ENCODE results near the gene CACNA2D4.

Gene CACNA2D4

GRCh38 chr12:1797991-1798640 is 120.3 kb downstream of the CACNA2D4 start:
- no peak for DNase-seq

- peak; percentile 54 for DNase-seq
These were observed 121.2 kb downstream of the CACNA2D4 start for GRCh38 chr12:1797011-1797901.

DNA sequence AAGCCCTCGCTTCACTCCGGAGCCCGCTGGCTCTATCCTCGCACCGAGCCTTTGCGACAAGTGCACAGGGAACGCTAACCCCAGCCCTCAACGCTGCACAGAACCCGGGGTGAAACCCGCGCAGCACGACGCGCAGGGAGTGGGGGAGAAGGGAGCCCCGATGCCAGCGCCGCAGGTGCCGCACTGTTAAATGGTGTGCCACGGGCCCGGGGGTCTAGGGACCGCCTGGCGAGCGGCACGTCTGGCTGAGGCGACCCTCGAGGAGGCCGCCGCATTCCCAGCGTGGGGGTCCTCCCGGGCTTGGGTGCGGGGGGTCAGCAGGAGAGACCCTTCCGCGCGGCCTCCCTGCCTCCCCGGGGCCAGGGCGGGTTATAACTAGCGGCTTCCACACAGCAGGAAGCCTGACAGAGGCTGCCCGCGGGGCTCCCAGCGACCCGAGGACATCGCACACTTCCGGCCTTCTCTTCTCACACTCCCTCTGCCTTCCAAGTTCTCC is 121.9 kb downstream of the CACNA2D4 start:
- DNase-seq = peak; percentile 46

DNA sequence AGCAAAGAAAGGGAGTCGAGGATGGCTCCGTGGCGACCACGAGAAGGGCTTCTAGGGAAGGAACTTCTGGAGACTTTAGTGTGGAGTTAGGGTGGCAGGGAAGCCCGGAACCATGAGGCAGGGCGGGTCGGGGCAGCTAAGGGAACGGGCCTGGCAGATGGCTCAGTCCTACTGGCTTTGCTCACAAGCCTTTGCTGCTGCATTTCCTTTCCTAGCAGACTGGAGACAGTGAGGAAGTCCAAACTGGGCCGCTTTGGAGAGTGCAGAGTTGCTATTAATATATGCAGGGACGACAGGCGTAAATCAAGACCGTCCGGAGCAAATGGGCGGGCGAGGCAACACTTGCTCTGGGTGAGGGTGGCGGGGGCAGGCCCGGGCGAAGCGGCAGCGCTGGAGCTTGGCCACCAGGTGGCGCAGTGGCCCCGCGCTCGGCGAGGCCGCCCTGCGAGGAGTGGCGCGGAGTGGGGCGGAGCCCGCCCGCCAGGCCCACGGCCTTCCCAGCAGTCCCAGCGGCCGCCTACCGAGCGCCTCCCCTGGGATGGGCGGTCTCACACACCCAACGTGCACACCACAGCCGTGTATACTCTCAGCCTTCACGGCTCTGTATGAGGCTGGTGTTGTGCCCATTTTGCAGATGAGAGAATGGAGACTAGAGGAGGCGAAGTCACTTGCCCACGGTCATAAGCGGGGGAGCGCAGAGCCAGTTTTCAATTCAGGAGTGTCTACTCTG is 122.5 kb downstream of the CACNA2D4 start:
- peak; percentile 94 for DNase-seq

DNA sequence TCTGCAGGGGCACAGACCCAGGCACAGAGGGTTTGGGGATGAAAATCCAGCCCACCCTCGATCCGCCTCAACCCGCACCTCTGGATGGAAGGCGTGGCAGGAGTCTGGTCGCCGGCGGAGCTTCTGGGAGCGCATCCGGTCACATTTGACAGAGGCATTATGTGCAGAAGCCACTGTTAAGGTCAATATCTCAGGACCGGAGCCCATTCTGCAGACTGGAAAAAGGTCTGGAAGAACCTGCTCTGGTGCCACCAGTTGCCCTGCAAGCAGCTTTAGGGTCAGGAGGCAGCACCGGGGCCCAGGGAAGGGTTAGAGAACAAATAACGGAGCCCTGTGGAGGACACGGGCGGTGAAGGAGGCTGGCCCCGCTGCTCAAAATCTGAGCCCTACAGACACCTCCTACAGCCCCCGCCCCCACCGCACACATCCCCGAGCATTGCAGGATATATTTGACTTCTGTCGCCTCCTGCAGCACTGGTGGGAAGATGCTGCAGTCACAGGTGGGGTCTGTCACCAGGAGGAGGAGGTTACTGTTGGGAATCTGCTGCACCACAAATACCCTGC is 123.1 kb downstream of the CACNA2D4 start:
- no peak for DNase-seq

GRCh38 chr12:1794440-1795090 is 123.9 kb downstream of the CACNA2D4 start:
- no peak for DNase-seq

DNA sequence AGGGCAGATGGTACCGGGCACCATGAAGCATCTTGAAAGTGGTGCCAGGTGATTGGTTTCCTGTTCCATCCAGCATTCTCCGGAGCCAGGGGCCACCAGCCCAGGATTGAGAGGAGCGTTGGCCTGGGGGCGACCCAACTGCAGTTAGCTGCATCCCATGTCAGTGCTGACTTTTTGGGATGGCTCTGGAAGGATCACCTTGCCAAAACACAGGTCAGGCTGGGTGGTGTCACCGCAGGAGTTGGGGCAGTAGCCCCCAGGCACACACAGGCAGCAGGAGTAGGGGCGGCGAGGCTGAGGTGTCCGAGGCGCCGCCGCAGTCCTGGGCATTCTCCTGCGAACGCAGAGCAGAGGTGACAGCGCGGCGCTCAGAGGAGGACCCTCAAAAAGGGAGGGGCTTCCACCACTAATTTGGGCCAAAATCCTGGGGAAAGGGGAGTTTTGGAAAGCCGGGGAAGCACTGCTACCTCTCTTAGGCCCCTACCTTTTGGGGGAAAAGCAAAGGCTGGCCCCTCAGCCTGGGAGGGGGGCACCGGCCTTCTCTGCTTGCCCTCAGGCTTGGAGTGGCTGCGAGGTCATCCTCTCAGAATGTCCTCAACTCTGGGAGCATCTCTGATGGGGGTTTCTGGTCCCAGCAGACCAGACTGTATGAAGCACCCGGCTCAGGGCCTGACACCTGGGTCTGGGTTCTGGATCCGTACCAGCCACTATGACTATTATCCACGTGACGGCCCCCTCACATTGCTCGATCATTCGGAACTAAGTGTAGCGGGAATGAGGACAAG is 124.8 kb downstream of the CACNA2D4 start:
- no peak for DNase-seq

- no peak for DNase-seq
These were observed 126.0 kb downstream of the CACNA2D4 start for GRCh38 chr12:1792406-1792805.

- peak; percentile 43 for DNase-seq
These were observed 127.2 kb downstream of the CACNA2D4 start for GRCh38 chr12:1791104-1791841.

DNA sequence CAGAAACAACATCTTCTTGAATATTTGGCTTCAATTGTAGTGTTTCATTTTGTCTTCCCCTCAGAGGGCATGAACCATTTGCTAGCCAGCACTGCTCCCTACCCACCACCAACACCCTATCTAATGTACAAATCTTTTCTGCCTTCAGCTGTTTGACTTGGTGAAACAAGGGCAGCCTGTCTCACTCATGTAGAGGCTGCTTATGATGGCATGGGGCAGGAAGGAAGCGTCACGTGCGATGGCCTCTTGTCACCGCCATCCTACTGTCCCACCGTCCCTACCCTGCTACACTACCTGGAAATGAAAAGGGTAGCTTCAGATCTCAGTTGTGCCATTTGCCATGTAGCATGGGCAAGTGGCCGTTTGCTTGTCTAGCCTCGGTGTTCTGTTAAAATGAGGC is 128.0 kb downstream of the CACNA2D4 start:
- DNase-seq = no peak

DNA sequence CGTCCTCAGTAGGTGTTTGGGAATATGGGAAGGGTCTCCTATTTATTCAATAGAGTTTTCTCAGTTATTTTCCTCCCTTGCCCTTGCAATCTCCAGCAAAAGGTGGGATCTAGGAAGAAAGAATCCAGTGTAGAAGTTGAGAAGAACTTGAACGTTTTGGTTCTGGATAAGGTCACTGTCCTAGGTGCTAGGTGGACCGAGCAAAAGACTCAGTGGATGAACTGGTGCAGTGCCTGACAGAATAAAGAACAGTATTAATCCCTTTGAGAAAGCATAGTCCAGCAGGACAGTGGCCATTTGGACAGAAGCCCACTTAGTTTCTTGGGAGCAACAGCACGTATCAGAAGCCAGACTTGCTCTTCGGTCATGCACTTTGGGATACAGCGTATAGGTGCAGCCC is 130.7 kb downstream of the CACNA2D4 start:
- DNase-seq = no peak

DNA sequence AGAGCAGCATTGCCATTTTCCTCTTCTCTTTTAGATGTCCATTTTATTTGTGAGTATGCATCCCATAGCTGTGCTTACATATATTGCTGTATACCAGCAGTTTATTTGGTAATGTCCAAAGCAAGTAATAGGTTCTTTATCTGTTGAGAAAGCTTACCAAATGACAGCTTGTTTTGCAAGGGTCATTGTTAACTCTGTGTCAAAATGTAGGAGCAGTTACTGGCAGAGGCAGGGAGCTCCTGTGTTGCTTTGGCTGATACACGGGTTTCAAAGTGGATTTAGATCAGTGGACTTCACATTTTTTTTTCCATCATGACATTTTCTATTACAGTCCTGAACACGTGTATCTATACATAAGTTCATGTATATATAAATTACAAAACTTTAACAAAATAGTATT is 136.2 kb downstream of the CACNA2D4 start:
- no peak for DNase-seq

DNA sequence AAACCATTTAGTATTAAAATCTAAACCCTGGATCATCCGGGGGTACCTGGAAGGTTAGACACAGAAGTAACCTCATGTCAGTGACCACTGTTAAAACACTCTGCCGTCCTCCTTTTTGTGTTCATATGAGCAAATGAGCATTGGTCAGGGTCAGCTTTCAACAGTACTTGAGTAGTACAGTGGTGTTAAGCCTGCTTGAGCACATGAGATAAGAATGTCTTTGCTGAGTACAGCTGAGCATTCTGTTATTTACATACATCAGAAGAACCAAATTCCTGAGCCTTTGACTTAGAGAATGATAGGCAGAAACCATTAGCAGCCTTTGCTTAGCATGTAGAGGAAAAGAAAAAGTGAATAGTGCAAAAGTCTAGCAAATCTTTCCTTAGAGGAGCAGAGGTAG is 136.7 kb downstream of the CACNA2D4 start:
- no peak for DNase-seq

DNA sequence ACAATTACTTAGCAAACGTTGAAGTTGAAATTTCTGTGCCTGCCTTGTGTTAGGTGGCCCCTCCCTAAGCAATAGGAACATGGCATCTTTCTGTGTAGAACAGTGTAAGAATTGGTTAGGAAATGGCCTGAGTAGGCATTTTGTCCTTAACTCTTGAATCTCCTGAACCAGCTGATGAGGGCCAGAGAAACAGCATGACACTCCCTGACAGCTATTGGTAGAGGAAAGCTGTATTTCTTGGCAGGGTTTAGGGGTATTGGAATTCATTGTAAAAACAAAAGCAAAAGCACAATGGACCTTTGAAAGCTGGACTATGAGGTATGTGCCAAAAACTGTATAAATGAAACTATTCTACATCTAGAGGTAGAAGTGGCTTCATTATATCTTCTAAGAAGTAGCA is 138.7 kb downstream of the CACNA2D4 start:
- DNase-seq = no peak

- no peak for DNase-seq
These were observed 139.5 kb downstream of the CACNA2D4 start for GRCh38 chr12:1778911-1779310.

- DNase-seq = no peak
These were observed 140.7 kb downstream of the CACNA2D4 start for GRCh38 chr12:1777798-1778197.

- no peak for DNase-seq
These were observed 142.1 kb downstream of the CACNA2D4 start for GRCh38 chr12:1776170-1776921.

GRCh38 chr12:1773937-1774655 is 144.4 kb downstream of the CACNA2D4 start:
- DNase-seq = no peak

- no peak for DNase-seq
These were observed 148.5 kb downstream of the CACNA2D4 start for GRCh38 chr12:1769809-1770494.

Measured in activated effector memory CD4-positive, alpha-beta T cell treated with Interleukin-2 at 50 U/mL for 16 hours (primary cell).